ENCODE measurements around the gene PVR.
"Not testable (repeated sequence)": the region's sequence is repeated elsewhere in the genome, so short reads cannot be mapped to it uniquely, and the experiment has no call there.

PVR gene

GRCh38 chr19:44607049-44607448 lies 36.7 kb upstream of the PVR start:
- Histone ChIP-seq H3K27ac (no peak overlapping the region), H3K9me3 (no peaks in the 10 kb centered on the region), H3K4me1 (peaks cover 0 to 11% (median 0%) of the 10 kb centered on the region in 4 donors), H3K4me3 (no peak overlapping the region), H3K27me3 (peaks cover 0 to 5% of the 10 kb centered on the region in 2 donors), H3K36me3 (no peaks in the 10 kb centered on the region)
- no peak for TF ChIP-seq CTCF (IDR thresholded peaks at IDR 0.05)
- intact Hi-C loops (cut with DNase I; ENCODE audit: low total_unique reads), result no loop called here
- DNase-seq, result no peak

- no peak overlapping the region for H3K27ac ChIP-seq
These were observed 35.8 kb upstream of the PVR start for GRCh38 chr19:44607917-44608316.

GRCh38 chr19:44608391-44608821 lies 35.3 kb upstream of the PVR start:
- intact Hi-C loops (cut with DNase I; ENCODE audit: low total_unique reads), result no loop called here
- H3K27ac ChIP-seq, result no peak overlapping the region

More at GRCh38 chr19:44607917-44608316, 35.8 kb upstream of the PVR start:
- no peaks in the 10 kb centered on the region for H3K36me3 ChIP-seq
- no peaks in the 10 kb centered on the region for H3K9me3 ChIP-seq
- H3K4me1 ChIP-seq, result peaks cover 0 to 11% (median 0%) of the 10 kb centered on the region in 4 donors
- TF ChIP-seq CTCF (IDR thresholded peaks at IDR 0.05), result no peak
- DNase-seq, result no peak
- no peak overlapping the region for H3K4me3 ChIP-seq
- peaks cover 0 to 5% of the 10 kb centered on the region in 2 donors for H3K27me3 ChIP-seq
- intact Hi-C loops (cut with DNase I; ENCODE audit: low total_unique reads), result no loop called here

GRCh38 chr19:44609219-44609618 lies 34.5 kb upstream of the PVR start:
- H3K4me3 ChIP-seq, result no peak overlapping the region
- H3K36me3 ChIP-seq, result no peaks in the 10 kb centered on the region
- H3K27ac ChIP-seq, result no peak overlapping the region
- DNase-seq, result no peak
- no peak for TF ChIP-seq CTCF (IDR thresholded peaks at IDR 0.05)
- no peaks in the 10 kb centered on the region for H3K9me3 ChIP-seq
- no peaks in the 10 kb centered on the region for H3K4me1 ChIP-seq
- intact Hi-C loops (cut with DNase I; ENCODE audit: low total_unique reads), result no loop called here
- peaks cover 0 to 5% of the 10 kb centered on the region in 2 donors for H3K27me3 ChIP-seq

More at GRCh38 chr19:44608391-44608821, 35.3 kb upstream of the PVR start:
- H3K9me3 ChIP-seq, result no peaks in the 10 kb centered on the region
- H3K4me1 ChIP-seq, result peaks cover 0 to 6% (median 0%) of the 10 kb centered on the region in 4 donors
- no peak for DNase-seq
- no peak for TF ChIP-seq CTCF (IDR thresholded peaks at IDR 0.05)
- H3K36me3 ChIP-seq, result no peaks in the 10 kb centered on the region
- no peak overlapping the region for H3K4me3 ChIP-seq
- H3K27me3 ChIP-seq, result peaks cover 0 to 5% of the 10 kb centered on the region in 2 donors

GRCh38 chr19:44610497-44610896 lies 33.2 kb upstream of the PVR start:
- intact Hi-C loops (cut with DNase I; ENCODE audit: low total_unique reads); H3K27ac ChIP-seq; DNase-seq; H3K36me3 ChIP-seq; H3K27me3 ChIP-seq; H3K4me1 ChIP-seq; H3K9me3 ChIP-seq; H3K4me3 ChIP-seq: not testable (repeated sequence)

- H3K9me3 ChIP-seq, result no peaks in the 10 kb centered on the region
- intact Hi-C loops (cut with DNase I; ENCODE audit: low total_unique reads), result no loop called here
- no peaks in the 10 kb centered on the region for H3K4me1 ChIP-seq
- peaks cover 0 to 5% of the 10 kb centered on the region in 2 donors for H3K27me3 ChIP-seq
- H3K27ac ChIP-seq, result no peak overlapping the region
- no peak for DNase-seq
- TF ChIP-seq CTCF (IDR thresholded peaks at IDR 0.05), result no peak
- H3K36me3 ChIP-seq, result no peaks in the 10 kb centered on the region
- no peak overlapping the region for H3K4me3 ChIP-seq
These were observed 31.9 kb upstream of the PVR start for GRCh38 chr19:44611812-44612295.

Data from tibial artery (tissue), 4 donors.